K562 (cell line): ENCODE data around the gene KIAA1958. TPM values are rescaled to one million over a fixed set of nuclear protein-coding genes. Genes with fewer than 3 reads are reported as not detected.

Source experiments
- CHD1 ChIP-seq: fragments of 200-600 bp; sonication (generic); IDR thresholded peaks from one replicate; pipeline ENCODE4 v1.6.1; 2012; ENCODE audit warnings: mild to moderate bottlenecking, moderate library complexity, low read length, inconsistent platforms
- DIDO1 ChIP-seq: fragments of 450-650 bp; IDR thresholded peaks from 2 replicates; pipeline ENCODE4 v1.6.1; 2016; ENCODE audit warnings: low read depth, missing biosample characterization, missing genetic modification characterization
- EP300 ChIP-seq: IDR thresholded peaks from 2 replicates; pipeline ENCODE4 v1.6.1; 2012; ENCODE audit warnings: low read length, improper control_type of control experiment
- GABPA ChIP-seq: fragments of 200-800 bp; sonication (Bioruptor generic); conservative IDR thresholded peaks from 2 replicates; pipeline ENCODE4 v1.6.1; 2016; ENCODE audit warnings: low read depth, missing genetic modification characterization, missing compliant biosample characterization
- MCM3 ChIP-seq: fragments of 450-650 bp; IDR thresholded peaks from 2 replicates; pipeline ENCODE4 v1.6.1; 2016
- PPARD ChIP-seq: fragments of 250-450 bp; sonication (Bioruptor Pico); IDR thresholded peaks from 2 replicates; pipeline ENCODE4 v1.8.0; 2022; ENCODE audit warnings: inconsistent platforms, mild to moderate bottlenecking, moderate library complexity
- PREB ChIP-seq: sonication (generic); formaldehyde crosslinking; IDR thresholded peaks from 2 replicates; pipeline ENCODE4 v1.8.1; 2023; ENCODE audit warnings: mild to moderate bottlenecking, missing genetic modification reagents
- SAFB ChIP-seq: fragments of 200-400 bp; formaldehyde crosslinking; IDR thresholded peaks from 2 replicates; pipeline ENCODE4 v1.6.1; 2017; ENCODE audit warnings: low read depth, low read length, borderline replicate concordance
- SRSF9 ChIP-seq: fragments of 200-400 bp; formaldehyde crosslinking; IDR thresholded peaks from 2 replicates; pipeline ENCODE4 v1.6.1; 2017; ENCODE audit warnings: low read depth, low read length, borderline replicate concordance
- ZNF384 ChIP-seq: IDR thresholded peaks from 2 replicates; pipeline ENCODE4 v1.6.1; 2012; ENCODE audit warnings: low read depth, low read length, improper control_type of control experiment
- polyA plus RNA-seq, 8 experiments: library from polyadenylated mRNA; depleted of rRNA in 4 of 8; stranded (reverse) in 5 of 8; unstranded in 3 of 8; fragments of >200 nt; fragmentation: Nextera tagmentation in 2 of 8; fragmentation: Illumina TruSeq in 1 of 8; extraction: Ambion mirVana in 2 of 8; extraction: Trizol in 1 of 8; gene quantifications; 2 replicates each; pipeline versions ENCODE4 v1.2.1 to v1.2.3, GENCODE V29; 2011 to 2014; ENCODE audit warnings: inconsistent platforms in 1 of 8, missing spikeins in 1 of 8
- total RNA-seq, 7 experiments: library from RNA; depleted of rRNA in 6 of 7; stranded (reverse); fragments of >200 nt in 6 of 7; fragmentation: Illumina TruSeq in 2 of 7; extraction: Trizol in 2 of 7; gene quantifications; 2 replicates each; pipeline versions ENCODE4 v1.2.1 to v1.2.3, GENCODE V29; 2011 to 2021; ENCODE audit warnings: low replicate concordance in 1 of 7
- TF ChIP-seq, protein P1 (sequence below), 2 experiments: fragments of 450-650 bp; IDR thresholded peaks; 2 replicates each; pipeline ENCODE4 v1.6.1; 2016

KIAA1958 gene
- total and polyA plus RNA-seq, 9 of the 15 experiments (the other 6 are each of a cell fraction or from before 2014, with no cell fraction given): 1.1 to 16.0 (median 10.1) TPM

DNA sequence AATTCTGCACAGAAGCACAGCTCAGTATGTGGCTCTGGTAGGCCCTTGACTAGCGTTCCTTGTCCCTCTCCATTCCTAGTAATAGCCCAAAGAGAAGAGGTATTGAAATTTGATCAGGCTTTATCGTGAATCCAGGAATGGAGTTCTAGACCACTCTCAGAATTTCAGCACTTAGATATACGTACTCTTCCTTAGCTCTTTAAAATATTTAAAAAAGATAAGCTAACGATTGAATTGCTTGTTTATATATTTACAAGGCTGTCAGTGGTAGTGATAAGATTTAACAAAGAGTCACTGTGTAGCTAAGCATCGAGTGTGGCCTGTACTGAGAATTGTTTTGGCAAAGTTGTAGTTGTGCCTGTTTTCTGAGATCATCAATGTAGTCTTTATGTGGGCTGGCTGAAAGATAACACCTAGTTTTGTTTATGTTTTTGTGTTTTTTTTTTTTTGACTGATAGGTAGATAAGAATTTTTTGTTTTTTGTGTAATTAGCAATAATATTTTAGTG, 2.5 kb downstream of the KIAA1958 start (continued):
- TF ChIP-seq EP300 (peak; percentile 50), SAFB (no peak), SRSF9 (no peak), ZNF384 (peak; percentile 85), PREB (CRISPR knock-in tag) (no peak), PPARD (CRISPR knock-in tag) (no peak), CHD1 (no peak), MCM3 (no peak), GABPA (tag) (no peak), DIDO1 (tag) (no peak)
- TF ChIP-seq, protein P1, sequence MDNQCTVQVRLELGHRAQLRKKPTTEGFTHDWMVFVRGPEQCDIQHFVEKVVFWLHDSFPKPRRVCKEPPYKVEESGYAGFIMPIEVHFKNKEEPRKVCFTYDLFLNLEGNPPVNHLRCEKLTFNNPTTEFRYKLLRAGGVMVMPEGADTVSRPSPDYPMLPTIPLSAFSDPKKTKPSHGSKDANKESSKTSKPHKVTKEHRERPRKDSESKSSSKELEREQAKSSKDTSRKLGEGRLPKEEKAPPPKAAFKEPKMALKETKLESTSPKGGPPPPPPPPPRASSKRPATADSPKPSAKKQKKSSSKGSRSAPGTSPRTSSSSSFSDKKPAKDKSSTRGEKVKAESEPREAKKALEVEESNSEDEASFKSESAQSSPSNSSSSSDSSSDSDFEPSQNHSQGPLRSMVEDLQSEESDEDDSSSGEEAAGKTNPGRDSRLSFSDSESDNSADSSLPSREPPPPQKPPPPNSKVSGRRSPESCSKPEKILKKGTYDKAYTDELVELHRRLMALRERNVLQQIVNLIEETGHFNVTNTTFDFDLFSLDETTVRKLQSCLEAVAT (IDR thresholded peaks at IDR 0.05): peak; percentile 36 to 78; a peak in 1 of 4 replicates
